Activated CD4-positive, alpha-beta T cell treated with anti-CD3 and anti-CD28 coated beads for 36 hours (primary cell): ENCODE results near the gene EDARADD. TPM values are rescaled to one million over a fixed set of nuclear protein-coding genes. Genes with fewer than 3 reads are reported as not detected.
A peak's percentile ranks its signal among the peaks of the same experiment; 100 is the strongest.

Experiments used
- ATAC-seq: fragments of 200-7000 bp; cut with Tn5 transposase; one replicate; pipeline ENCODE4 v1.10.0; 2021; ENCODE audit warnings: mild to moderate bottlenecking, moderate library complexity
- CTCF ChIA-PET: fragments of 350-600 bp; sonication (Branson Sonifier 250); formaldehyde crosslinking; loops from one replicate; lab custom pipeline; 2021; ENCODE audit warnings: antibody characterized with exemption; lab: Charles Lee
- POLR2A ChIA-PET: fragments of 350-600 bp; sonication (Branson Sonifier 250); formaldehyde crosslinking; loops from one replicate; lab custom pipeline; 2021; ENCODE audit warnings: antibody characterized with exemption, inconsistent platforms; lab: Charles Lee
- DNase-seq: peaks from one replicate; pipeline ENCODE4 v3.0.0-alpha.2; 2020
- H3K27ac Mint-ChIP-seq: one replicate; pipeline ENCODE4 v1.8.0; 2021; ENCODE audit warnings: mixed read lengths
- H3K27me3 Mint-ChIP-seq: one replicate; pipeline ENCODE4 v1.8.0; 2021; ENCODE audit warnings: mixed read lengths
- H3K36me3 Mint-ChIP-seq: one replicate; pipeline ENCODE4 v1.8.0; 2021; ENCODE audit warnings: low read depth, mixed read lengths
- H3K4me1 Mint-ChIP-seq: one replicate; pipeline ENCODE4 v1.8.0; 2021; ENCODE audit warnings: mixed read lengths
- H3K4me3 Mint-ChIP-seq: one replicate; pipeline ENCODE4 v1.8.0; 2021; ENCODE audit warnings: mild to moderate bottlenecking, moderate library complexity, mixed read lengths
- H3K9me3 Mint-ChIP-seq: one replicate; pipeline ENCODE4 v1.8.0; 2021; ENCODE audit warnings: low read depth, mixed read lengths
- intact Hi-C, 2 experiments: fragments of 100-400 bp; cut with DNase I in 1 of 2; cut with micrococcal nuclease in 1 of 2; formaldehyde crosslinking; loops; one replicate each; pipeline versions ENCODE4 v1.14.2 to v1.15.1; 2022 to 2024; cut with DNase I, micrococcal nuclease
- total RNA-seq, 2 experiments: library from RNA; stranded (reverse); gene quantifications; one replicate each; pipeline ENCODE4 v1.2.3, GENCODE V29; 2021

Gene EDARADD
- total RNA-seq, 2 experiments from 2014 or later: 2.8 to 4.5 TPM

GRCh38 chr1:236518322-236518721 is 124.2 kb downstream of the EDARADD start:
- ATAC-seq (no peak), DNase-seq (no peak)
- intact Hi-C loops: no loop called here
- H3K36me3 Mint-ChIP-seq: no peaks in the 10 kb centered on the region
- no peaks in the 10 kb centered on the region for H3K9me3 Mint-ChIP-seq
- no peaks in the 10 kb centered on the region for H3K27me3 Mint-ChIP-seq
- H3K4me1 Mint-ChIP-seq: peaks cover 30% of the 10 kb centered on the region
- no peak overlapping the region for H3K27ac Mint-ChIP-seq
- ChIA-PET CTCF (interaction anchor here (0.9 to 1.9 kb wide), 3 partner anchors 10 to 465 kb away, joined by 3 to 6 read pairs (median 5); no protein-coding TSS in a partner anchor), POLR2A (no interaction called here)
- no peak overlapping the region for H3K4me3 Mint-ChIP-seq

GRCh38 chr1:236520445-236521005 is 126.4 kb downstream of the EDARADD start:
- ChIA-PET POLR2A (no interaction called here), CTCF (interaction anchor here (1.0 kb wide), 1 partner anchor 12 kb away, joined by 4 read pairs; no protein-coding TSS in a partner anchor)
- intact Hi-C loops: loop anchor here (5.0 to 10.0 kb wide), 4 partner anchors 238 to 1016 kb away; partner anchors contain the start of genes B3GALNT2 (in 1 of the 2), ERO1B (in 1 of the 2), LYST (in 1 of the 2) and MTR (in 1 of the 2)
- H3K4me1 Mint-ChIP-seq: peaks cover 37% of the 10 kb centered on the region
- DNase-seq (no peak), ATAC-seq (no peak)
- no peaks in the 10 kb centered on the region for H3K9me3 Mint-ChIP-seq
- no peaks in the 10 kb centered on the region for H3K27me3 Mint-ChIP-seq
- peaks cover 7% of the 10 kb centered on the region for H3K36me3 Mint-ChIP-seq
- no peak overlapping the region for H3K27ac Mint-ChIP-seq
- no peak overlapping the region for H3K4me3 Mint-ChIP-seq

GRCh38 chr1:236522937-236523703 is 129.0 kb downstream of the EDARADD start:
- Mint-ChIP-seq H3K4me3 (peak overlapping the region; percentile 99), H3K4me1 (peaks cover 27% of the 10 kb centered on the region), H3K36me3 (peaks cover 23% of the 10 kb centered on the region), H3K9me3 (no peaks in the 10 kb centered on the region), H3K27ac (peak overlapping the region; percentile 98), H3K27me3 (no peaks in the 10 kb centered on the region)
- ATAC-seq: no peak
- POLR2A ChIA-PET: interaction anchor here (0.6 to 1.1 kb wide), 3 partner anchors 11 to 239 kb away, joined by 3 to 4 read pairs (median 3); no protein-coding TSS in a partner anchor
- DNase-seq: no peak
- CTCF ChIA-PET: interaction anchor here (0.6 to 2.0 kb wide), 2 partner anchors 11 to 380 kb away, joined by 3 to 5 read pairs; no protein-coding TSS in a partner anchor
- intact Hi-C loops: loop anchor here (5.0 to 10.0 kb wide), 4 partner anchors 241 to 1018 kb away; partner anchors contain the start of genes B3GALNT2 (in 1 of the 2), ERO1B (in 1 of the 2), LYST (in 1 of the 2) and MTR (in 1 of the 2)

- Mint-ChIP-seq H3K4me1 (peaks cover 25% of the 10 kb centered on the region), H3K36me3 (peaks cover 23% of the 10 kb centered on the region), H3K27me3 (no peaks in the 10 kb centered on the region), H3K4me3 (peak within 1 kb of the TSS; percentile 99), H3K9me3 (no peaks in the 10 kb centered on the region), H3K27ac (peak within 1 kb of the TSS; percentile 98)
- intact Hi-C loops: loop anchor here (1.0 to 10.0 kb wide), 8 partner anchors 11 to 1019 kb away; partner anchors contain the start of genes MTR (in 2 of the 2), B3GALNT2 (in 1 of the 2), ERO1B (in 1 of the 2) and HEATR1 (in 1 of the 2)
- DNase-seq (peak; percentile 94), ATAC-seq (peak; percentile 79)
- CTCF ChIA-PET: interaction anchor here (0.6 to 2.0 kb wide), 2 partner anchors 11 to 380 kb away, joined by 3 to 5 read pairs; no protein-coding TSS in a partner anchor
- POLR2A ChIA-PET: interaction anchor here (0.6 to 1.1 kb wide), 3 partner anchors 10 to 425 kb away, joined by 3 to 6 read pairs (median 4); no protein-coding TSS in a partner anchor
Measured at GRCh38 chr1:236523704-236524141, 129.6 kb downstream of the EDARADD start, which contains the start of gene LGALS8. TSS of gene LGALS8 (plus strand) at chr1:236523982. CDS start at chr1:236526071, 2,089 bp downstream.

DNA sequence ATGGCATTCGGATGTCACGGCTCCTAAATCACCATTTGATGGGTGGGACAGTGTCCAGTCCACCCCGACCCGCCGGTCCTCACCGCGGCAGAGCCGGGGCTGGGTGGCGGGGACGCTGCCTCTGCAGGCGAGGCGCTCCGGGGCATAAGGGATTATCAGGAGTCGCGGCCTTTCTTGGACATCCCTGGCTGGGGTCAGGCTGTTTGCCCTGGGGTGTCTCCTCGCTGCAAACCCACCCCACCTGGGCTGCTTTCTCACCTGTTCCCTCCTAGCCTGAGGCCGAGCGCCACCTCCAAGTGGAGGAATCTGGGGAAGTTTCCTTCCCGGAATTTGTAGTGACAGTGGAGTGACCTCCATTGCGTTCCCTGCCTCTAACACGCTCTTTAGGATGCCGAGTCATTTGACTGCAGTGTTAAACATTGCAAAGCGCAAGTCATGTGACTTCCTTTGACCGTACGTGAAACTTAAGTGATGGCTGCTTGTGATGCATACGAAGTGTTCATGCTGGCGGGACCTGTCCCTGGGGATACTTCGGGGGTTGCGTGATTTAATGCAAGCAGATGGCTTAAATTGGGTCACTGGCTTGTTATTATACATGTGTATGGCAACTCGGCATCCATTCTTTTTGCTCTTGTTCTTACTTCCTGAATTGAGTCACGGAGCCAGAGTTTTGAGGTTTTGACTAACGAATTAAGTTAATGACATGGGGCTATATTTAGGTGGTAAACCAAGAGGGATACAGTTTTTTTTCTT is 130.2 kb downstream of the EDARADD start:
- Mint-ChIP-seq H3K4me1 (peaks cover 28% of the 10 kb centered on the region), H3K27me3 (no peaks in the 10 kb centered on the region), H3K36me3 (peaks cover 28% of the 10 kb centered on the region), H3K4me3 (peak overlapping the region; percentile 99), H3K9me3 (no peaks in the 10 kb centered on the region), H3K27ac (peak overlapping the region; percentile 98)
- peak; percentile 72 for DNase-seq
- intact Hi-C loops: loop anchor here (1.0 to 10.0 kb wide), 8 partner anchors 10 to 1020 kb away; partner anchors contain the start of genes MTR (in 2 of the 2), B3GALNT2 (in 1 of the 2), ERO1B (in 1 of the 2) and HEATR1 (in 1 of the 2)
- ChIA-PET POLR2A (interaction anchor here (0.6 to 1.2 kb wide), 5 partner anchors 10 to 426 kb away, joined by 3 to 8 read pairs (median 4); no protein-coding TSS in a partner anchor), CTCF (interaction anchor here (2.0 kb wide), 1 partner anchor 10 kb away, joined by 5 read pairs; no protein-coding TSS in a partner anchor)
- ATAC-seq: peak; percentile 91

GRCh38 chr1:236524895-236525184 is 130.8 kb downstream of the EDARADD start:
- POLR2A ChIA-PET: interaction anchor here (0.7 to 1.2 kb wide), 2 partner anchors 9 to 380 kb away, joined by 4 to 8 read pairs; no protein-coding TSS in a partner anchor
- no peak for ATAC-seq
- CTCF ChIA-PET: interaction anchor here (2.0 kb wide), 1 partner anchor 9 kb away, joined by 5 read pairs; no protein-coding TSS in a partner anchor
- Mint-ChIP-seq H3K4me1 (peaks cover 28% of the 10 kb centered on the region), H3K36me3 (peaks cover 30% of the 10 kb centered on the region), H3K4me3 (peak overlapping the region; percentile 99), H3K9me3 (no peaks in the 10 kb centered on the region), H3K27me3 (no peaks in the 10 kb centered on the region), H3K27ac (peak overlapping the region; percentile 98)
- no peak for DNase-seq
- intact Hi-C loops: loop anchor here (1.0 to 10.0 kb wide), 8 partner anchors 9 to 1020 kb away; partner anchors contain the start of genes MTR (in 2 of the 2), B3GALNT2 (in 1 of the 2), ERO1B (in 1 of the 2) and HEATR1 (in 1 of the 2)

- Mint-ChIP-seq H3K27me3 (no peaks in the 10 kb centered on the region), H3K4me1 (peaks cover 37% of the 10 kb centered on the region), H3K9me3 (no peaks in the 10 kb centered on the region), H3K36me3 (peaks cover 40% of the 10 kb centered on the region), H3K27ac (no peak overlapping the region), H3K4me3 (peak overlapping the region; percentile 10)
- POLR2A ChIA-PET: no interaction called here
- no peak for ATAC-seq
- DNase-seq: no peak
- CTCF ChIA-PET: interaction anchor here (0.6 to 1.4 kb wide), 3 partner anchors 10 to 603 kb away, joined by 3 to 4 read pairs (median 3); no protein-coding TSS in a partner anchor
- intact Hi-C loops: loop anchor here in 1 of 2 experiments (10.0 kb wide), 1 partner anchor 1021 kb away; the partner anchor contains the start of gene B3GALNT2
Measured at GRCh38 chr1:236526079-236526478, 132.0 kb downstream of the EDARADD start.

DNA sequence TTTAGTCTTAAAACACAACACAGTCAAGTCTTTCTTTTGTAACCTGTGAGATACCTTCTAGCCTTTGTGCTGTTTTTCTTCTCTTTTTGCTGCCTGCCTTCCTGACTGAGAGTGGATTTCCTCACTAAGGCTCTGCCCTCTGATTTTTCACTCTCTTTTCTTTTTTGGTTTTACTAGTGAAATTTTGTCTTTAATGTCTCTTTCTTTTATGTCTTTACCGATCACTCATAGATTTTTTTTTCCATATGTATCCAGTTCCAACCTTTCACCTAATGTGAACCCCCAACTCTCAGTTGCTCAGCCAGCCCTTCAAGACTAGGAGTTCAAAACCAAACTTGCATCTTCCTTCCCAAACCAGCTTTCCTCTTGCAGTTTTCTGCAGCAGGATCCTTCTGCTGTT is 136.2 kb downstream of the EDARADD start:
- DNase-seq (no peak), ATAC-seq (no peak)
- peaks cover 55% of the 10 kb centered on the region for H3K36me3 Mint-ChIP-seq
- peaks cover 52% of the 10 kb centered on the region for H3K4me1 Mint-ChIP-seq
- H3K9me3 Mint-ChIP-seq: no peaks in the 10 kb centered on the region
- H3K27ac Mint-ChIP-seq: peak overlapping the region; percentile 37
- intact Hi-C loops: loop anchor here in 1 of 2 experiments (5.0 kb wide), 1 partner anchor 418 kb away; no protein-coding TSS in a partner anchor
- no peak overlapping the region for H3K4me3 Mint-ChIP-seq
- POLR2A ChIA-PET: no interaction called here
- H3K27me3 Mint-ChIP-seq: no peaks in the 10 kb centered on the region
- CTCF ChIA-PET: no interaction called here

DNA sequence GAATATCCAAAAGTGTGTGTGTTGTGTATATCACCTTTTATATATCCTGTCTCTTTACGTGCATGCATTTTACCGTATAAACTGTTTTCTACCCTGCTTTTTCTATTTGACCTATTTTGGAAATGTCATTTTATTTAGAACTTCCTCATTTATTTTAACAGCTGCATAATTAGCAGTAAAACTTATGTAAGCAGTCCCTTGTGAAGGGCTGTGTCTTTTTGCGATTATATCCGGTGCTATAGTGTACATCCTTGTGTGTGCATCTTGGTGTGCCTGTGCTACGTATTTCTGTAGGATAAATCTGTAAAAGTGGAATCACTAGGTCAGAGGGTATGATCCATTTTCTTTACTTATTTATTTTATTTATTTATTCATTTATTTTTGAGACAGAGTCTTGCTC is 136.9 kb downstream of the EDARADD start:
- H3K27ac Mint-ChIP-seq: no peak overlapping the region
- DNase-seq: no peak
- ATAC-seq: no peak
- H3K36me3 Mint-ChIP-seq: peaks cover 57% of the 10 kb centered on the region
- H3K9me3 Mint-ChIP-seq: no peaks in the 10 kb centered on the region
- no peaks in the 10 kb centered on the region for H3K27me3 Mint-ChIP-seq
- CTCF ChIA-PET: no interaction called here
- intact Hi-C loops: loop anchor here in 1 of 2 experiments (5.0 kb wide), 1 partner anchor 419 kb away; no protein-coding TSS in a partner anchor
- H3K4me3 Mint-ChIP-seq: no peak overlapping the region
- peaks cover 56% of the 10 kb centered on the region for H3K4me1 Mint-ChIP-seq
- POLR2A ChIA-PET: no interaction called here

GRCh38 chr1:236532850-236533249 is 138.8 kb downstream of the EDARADD start:
- Mint-ChIP-seq H3K36me3 (peaks cover 56% of the 10 kb centered on the region), H3K4me3 (no peak overlapping the region), H3K9me3 (no peaks in the 10 kb centered on the region), H3K27me3 (no peaks in the 10 kb centered on the region), H3K4me1 (peaks cover 50% of the 10 kb centered on the region), H3K27ac (peak overlapping the region; percentile 53)
- DNase-seq (no peak), ATAC-seq (no peak)
- ChIA-PET CTCF (no interaction called here), POLR2A (no interaction called here)
- intact Hi-C loops: loop anchor here in 1 of 2 experiments (5.0 kb wide), 1 partner anchor 421 kb away; no protein-coding TSS in a partner anchor
